HEK293 (cell line): ENCODE results near the gene TSPEAR.

ENCODE experiments used
- CTCF ChIA-PET: fragments of 350-600 bp; formaldehyde crosslinking; extraction: SDS; loops from one replicate; lab custom pipeline; 2021; ENCODE audit warnings: antibody characterized with exemption; lab: Yijun Ruan, JAX
- POLR2A ChIA-PET: fragments of 300-600 bp; formaldehyde crosslinking; extraction: SDS; loops from one replicate; lab custom pipeline; 2020; ENCODE audit warnings: antibody characterized with exemption, inconsistent platforms; lab: Yijun Ruan, JAX
- H3K27ac ChIP-seq: fragments of 200-500 bp; sonication (Bioruptor generic); 2 replicates; pipeline ENCODE4 v1.5.1; 2014; ENCODE audit warnings: low read depth, low read length, control low read depth, inconsistent platforms; ENCODE audit errors: extremely low read depth
- H3K36me3 ChIP-seq, 2 experiments: fragments of 200-500 bp in 1 of 2; sonication (Bioruptor generic) in 1 of 2; 1 replicate in 1 of 2; 2 replicates in 1 of 2; pipeline ENCODE4 v1.5.1; 2014 to 2017; ENCODE audit warnings: inconsistent platforms in 2 of 2, low read length in 2 of 2; ENCODE audit not compliant: control insufficient read depth in 2 of 2, insufficient read depth in 1 of 2
- H3K4me1 ChIP-seq: fragments of 200-500 bp; sonication (Bioruptor generic); 2 replicates; pipeline ENCODE4 v1.5.1; 2014; ENCODE audit warnings: mild to moderate bottlenecking, low read length, inconsistent platforms; ENCODE audit not compliant: control insufficient read depth, insufficient read depth
- H3K4me3 ChIP-seq: 2 replicates; pipeline ENCODE4 v1.5.1; 2011; ENCODE audit warnings: low read depth, mild to moderate bottlenecking, control low read depth, low read length, moderate library complexity
- H3K9me3 ChIP-seq: fragments of 200-500 bp; sonication (Bioruptor generic); 2 replicates; pipeline ENCODE4 v1.5.1; 2014; ENCODE audit warnings: low read depth, low read length, inconsistent platforms; ENCODE audit not compliant: control insufficient read depth, insufficient read depth
- EGR2 ChIP-seq: fragments of 450-650 bp; formaldehyde crosslinking; IDR thresholded peaks from 2 replicates; pipeline ENCODE4 v1.5.1; 2016; ENCODE audit warnings: low read depth, missing biosample characterization, missing genetic modification characterization
- KLF8 ChIP-seq: fragments of 450-650 bp; formaldehyde crosslinking; IDR thresholded peaks from 2 replicates; pipeline ENCODE4 v1.5.1; 2016; ENCODE audit warnings: missing biosample characterization, missing genetic modification characterization
- OSR2 ChIP-seq: fragments of 450-650 bp; formaldehyde crosslinking; IDR thresholded peaks from 2 replicates; pipeline ENCODE4 v1.5.1; 2016; ENCODE audit warnings: missing biosample characterization, missing genetic modification characterization
- REPIN1 ChIP-seq: fragments of 450-650 bp; formaldehyde crosslinking; IDR thresholded peaks from 2 replicates; pipeline ENCODE4 v1.5.1; 2017; ENCODE audit warnings: missing biosample characterization, missing genetic modification characterization, low read depth
- SP3 ChIP-seq: fragments of 450-650 bp; formaldehyde crosslinking; IDR thresholded peaks from 2 replicates; pipeline ENCODE4 v1.5.1; 2016; ENCODE audit warnings: missing biosample characterization, missing genetic modification characterization
- SP7 ChIP-seq: fragments of 450-650 bp; formaldehyde crosslinking; IDR thresholded peaks from 2 replicates; pipeline ENCODE4 v1.5.1; 2016; ENCODE audit warnings: missing biosample characterization, missing genetic modification characterization
- ZFP69B ChIP-seq: fragments of 450-650 bp; formaldehyde crosslinking; IDR thresholded peaks from 2 replicates; pipeline ENCODE4 v1.5.1; 2016; ENCODE audit warnings: missing biosample characterization, missing genetic modification characterization
- ZNF146 ChIP-seq: fragments of 450-650 bp; formaldehyde crosslinking; IDR thresholded peaks from 2 replicates; pipeline ENCODE4 v1.5.1; 2016; ENCODE audit warnings: missing biosample characterization, missing genetic modification characterization
- ZNF157 ChIP-seq: fragments of 450-650 bp; formaldehyde crosslinking; IDR thresholded peaks from 2 replicates; pipeline ENCODE4 v1.5.1; 2016; ENCODE audit warnings: missing biosample characterization, missing genetic modification characterization
- ZNF16 ChIP-seq: fragments of 450-650 bp; formaldehyde crosslinking; IDR thresholded peaks from 2 replicates; pipeline ENCODE4 v1.5.1; 2016; ENCODE audit warnings: low read depth, missing biosample characterization, missing genetic modification characterization
- ZNF324 ChIP-seq: fragments of 450-650 bp; formaldehyde crosslinking; IDR thresholded peaks from 2 replicates; pipeline ENCODE4 v1.5.1; 2016; ENCODE audit warnings: missing biosample characterization, missing genetic modification characterization
- ZNF350 ChIP-seq: fragments of 450-650 bp; formaldehyde crosslinking; IDR thresholded peaks from 2 replicates; pipeline ENCODE4 v1.5.0; 2017; ENCODE audit warnings: missing biosample characterization, mild to moderate bottlenecking, missing genetic modification characterization
- ZNF354C ChIP-seq: fragments of 450-650 bp; formaldehyde crosslinking; IDR thresholded peaks from 2 replicates; pipeline ENCODE4 v1.5.1; 2016; ENCODE audit warnings: missing biosample characterization, missing genetic modification characterization, low read depth, borderline replicate concordance
- ZNF501 ChIP-seq: fragments of 450-650 bp; formaldehyde crosslinking; IDR thresholded peaks from 2 replicates; pipeline ENCODE4 v1.5.1; 2016; ENCODE audit warnings: missing biosample characterization, missing genetic modification characterization
- ZNF529 ChIP-seq: fragments of 450-650 bp; formaldehyde crosslinking; IDR thresholded peaks from 2 replicates; pipeline ENCODE4 v1.5.1; 2017; ENCODE audit warnings: missing genetic modification characterization, missing biosample characterization; ENCODE audit not compliant: insufficient replicate concordance
- ZNF701 ChIP-seq: fragments of 450-650 bp; formaldehyde crosslinking; IDR thresholded peaks from 2 replicates; pipeline ENCODE4 v1.5.1; 2016; ENCODE audit warnings: missing biosample characterization, missing genetic modification characterization
- ZNF776 ChIP-seq: fragments of 450-650 bp; formaldehyde crosslinking; IDR thresholded peaks from 2 replicates; pipeline ENCODE4 v1.5.0; 2017; ENCODE audit warnings: missing biosample characterization, missing genetic modification characterization, borderline replicate concordance
- ZNF830 ChIP-seq: fragments of 450-650 bp; IDR thresholded peaks from 2 replicates; pipeline ENCODE4 v1.5.0; 2018; ENCODE audit warnings: missing biosample characterization, missing genetic modification characterization, low read depth, mild to moderate bottlenecking, moderate library complexity
- ZSCAN30 ChIP-seq: fragments of 450-650 bp; IDR thresholded peaks from 2 replicates; pipeline ENCODE4 v1.5.1; 2018; ENCODE audit warnings: missing biosample characterization, mild to moderate bottlenecking, missing genetic modification characterization, moderate library complexity
- TF ChIP-seq, protein P1 (sequence below): fragments of 450-650 bp; formaldehyde crosslinking; IDR thresholded peaks from 2 replicates; pipeline ENCODE4 v1.5.1; 2016; ENCODE audit warnings: missing biosample characterization, missing genetic modification characterization
- TF ChIP-seq, protein P2 (sequence below): fragments of 450-650 bp; formaldehyde crosslinking; conservative IDR thresholded peaks from 2 replicates; pipeline ENCODE4 v1.5.1; 2016; ENCODE audit warnings: low read depth, missing biosample characterization, missing genetic modification characterization
- TF ChIP-seq, protein P3 (sequence below): fragments of 450-650 bp; IDR thresholded peaks from 2 replicates; pipeline ENCODE4 v1.5.1; 2018; ENCODE audit warnings: missing biosample characterization, missing genetic modification characterization
- TF ChIP-seq, protein P4 (sequence below): fragments of 450-650 bp; formaldehyde crosslinking; optimal IDR thresholded peaks from 2 replicates; pipeline ENCODE3; 2016; ENCODE audit warnings: missing biosample characterization, mild to moderate bottlenecking, missing genetic modification characterization
- TF ChIP-seq, protein P5 (sequence below): fragments of 450-650 bp; formaldehyde crosslinking; IDR thresholded peaks from 2 replicates; pipeline ENCODE4 v1.5.1; 2017; ENCODE audit warnings: missing biosample characterization, mild to moderate bottlenecking, missing genetic modification characterization, moderate library complexity

TSPEAR gene

DNA sequence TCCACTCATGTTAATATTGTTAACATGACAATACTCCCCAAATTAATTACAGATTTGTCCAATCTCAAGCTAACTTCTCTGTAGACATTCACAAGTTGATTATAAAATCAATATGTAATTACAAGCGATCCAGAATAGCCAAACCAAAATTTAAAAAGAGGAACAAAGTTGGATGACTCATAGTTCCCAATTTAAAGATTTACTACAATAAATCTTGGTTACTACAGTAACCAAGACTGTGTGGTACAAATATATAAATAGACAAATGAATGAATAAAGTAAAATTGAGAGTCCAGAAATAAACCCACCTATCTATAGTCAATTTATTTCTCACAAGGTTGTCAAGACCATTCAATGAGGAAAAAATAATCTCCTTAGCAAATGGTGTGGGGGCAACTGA lies 145.0 kb downstream of the TSPEAR start:
- Histone ChIP-seq H3K4me1 (no peaks in the 10 kb centered on the region), H3K9me3 (no peaks in the 10 kb centered on the region), H3K36me3 (no peaks in the 10 kb centered on the region), H3K4me3 (no peak overlapping the region), H3K27ac (no peak overlapping the region)
- ChIA-PET CTCF (no interaction called here), POLR2A (no interaction called here)
- TF ChIP-seq SP7 (tag by site-specific recombination) (no peak), EGR2 (tag by site-specific recombination) (no peak), ZNF146 (tag by site-specific recombination) (no peak), REPIN1 (no peak), KLF8 (tag by site-specific recombination) (no peak), ZNF830 (no peak), ZNF16 (tag by site-specific recombination) (no peak), ZSCAN30 (tag by site-specific recombination) (no peak), ZNF529 (tag by site-specific recombination) (no peak), ZNF354C (tag by site-specific recombination) (no peak), ZNF324 (no peak), ZNF776 (no peak), ZFP69B (tag by site-specific recombination) (no peak), ZNF157 (tag by site-specific recombination) (no peak), ZNF701 (tag by site-specific recombination) (no peak)
- TF ChIP-seq, protein P1, sequence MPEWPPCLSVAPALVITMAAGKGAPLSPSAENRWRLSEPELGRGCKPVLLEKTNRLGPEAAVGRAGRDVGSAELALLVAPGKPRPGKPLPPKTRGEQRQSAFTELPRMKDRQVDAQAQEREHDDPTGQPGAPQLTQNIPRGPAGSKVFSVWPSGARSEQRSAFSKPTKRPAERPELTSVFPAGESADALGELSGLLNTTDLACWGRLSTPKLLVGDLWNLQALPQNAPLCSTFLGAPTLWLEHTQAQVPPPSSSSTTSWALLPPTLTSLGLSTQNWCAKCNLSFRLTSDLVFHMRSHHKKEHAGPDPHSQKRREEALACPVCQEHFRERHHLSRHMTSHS = no peak
- TF ChIP-seq, protein P2, sequence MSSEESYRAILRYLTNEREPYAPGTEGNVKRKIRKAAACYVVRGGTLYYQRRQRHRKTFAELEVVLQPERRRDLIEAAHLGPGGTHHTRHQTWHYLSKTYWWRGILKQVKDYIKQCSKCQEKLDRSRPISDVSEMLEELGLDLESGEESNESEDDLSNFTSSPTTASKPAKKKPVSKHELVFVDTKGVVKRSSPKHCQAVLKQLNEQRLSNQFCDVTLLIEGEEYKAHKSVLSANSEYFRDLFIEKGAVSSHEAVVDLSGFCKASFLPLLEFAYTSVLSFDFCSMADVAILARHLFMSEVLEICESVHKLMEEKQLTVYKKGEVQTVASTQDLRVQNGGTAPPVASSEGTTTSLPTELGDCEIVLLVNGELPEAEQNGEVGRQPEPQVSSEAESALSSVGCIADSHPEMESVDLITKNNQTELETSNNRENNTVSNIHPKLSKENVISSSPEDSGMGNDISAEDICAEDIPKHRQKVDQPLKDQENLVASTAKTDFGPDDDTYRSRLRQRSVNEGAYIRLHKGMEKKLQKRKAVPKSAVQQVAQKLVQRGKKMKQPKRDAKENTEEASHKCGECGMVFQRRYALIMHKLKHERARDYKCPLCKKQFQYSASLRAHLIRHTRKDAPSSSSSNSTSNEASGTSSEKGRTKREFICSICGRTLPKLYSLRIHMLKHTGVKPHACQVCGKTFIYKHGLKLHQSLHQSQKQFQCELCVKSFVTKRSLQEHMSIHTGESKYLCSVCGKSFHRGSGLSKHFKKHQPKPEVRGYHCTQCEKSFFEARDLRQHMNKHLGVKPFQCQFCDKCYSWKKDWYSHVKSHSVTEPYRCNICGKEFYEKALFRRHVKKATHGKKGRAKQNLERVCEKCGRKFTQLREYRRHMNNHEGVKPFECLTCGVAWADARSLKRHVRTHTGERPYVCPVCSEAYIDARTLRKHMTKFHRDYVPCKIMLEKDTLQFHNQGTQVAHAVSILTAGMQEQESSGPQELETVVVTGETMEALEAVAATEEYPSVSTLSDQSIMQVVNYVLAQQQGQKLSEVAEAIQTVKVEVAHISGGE (tag by site-specific recombination) = no peak
- TF ChIP-seq, protein P3, sequence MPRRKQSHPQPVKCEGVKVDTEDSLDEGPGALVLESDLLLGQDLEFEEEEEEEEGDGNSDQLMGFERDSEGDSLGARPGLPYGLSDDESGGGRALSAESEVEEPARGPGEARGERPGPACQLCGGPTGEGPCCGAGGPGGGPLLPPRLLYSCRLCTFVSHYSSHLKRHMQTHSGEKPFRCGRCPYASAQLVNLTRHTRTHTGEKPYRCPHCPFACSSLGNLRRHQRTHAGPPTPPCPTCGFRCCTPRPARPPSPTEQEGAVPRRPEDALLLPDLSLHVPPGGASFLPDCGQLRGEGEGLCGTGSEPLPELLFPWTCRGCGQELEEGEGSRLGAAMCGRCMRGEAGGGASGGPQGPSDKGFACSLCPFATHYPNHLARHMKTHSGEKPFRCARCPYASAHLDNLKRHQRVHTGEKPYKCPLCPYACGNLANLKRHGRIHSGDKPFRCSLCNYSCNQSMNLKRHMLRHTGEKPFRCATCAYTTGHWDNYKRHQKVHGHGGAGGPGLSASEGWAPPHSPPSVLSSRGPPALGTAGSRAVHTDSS (tag by site-specific recombination) = no peak
- TF ChIP-seq, protein P4, sequence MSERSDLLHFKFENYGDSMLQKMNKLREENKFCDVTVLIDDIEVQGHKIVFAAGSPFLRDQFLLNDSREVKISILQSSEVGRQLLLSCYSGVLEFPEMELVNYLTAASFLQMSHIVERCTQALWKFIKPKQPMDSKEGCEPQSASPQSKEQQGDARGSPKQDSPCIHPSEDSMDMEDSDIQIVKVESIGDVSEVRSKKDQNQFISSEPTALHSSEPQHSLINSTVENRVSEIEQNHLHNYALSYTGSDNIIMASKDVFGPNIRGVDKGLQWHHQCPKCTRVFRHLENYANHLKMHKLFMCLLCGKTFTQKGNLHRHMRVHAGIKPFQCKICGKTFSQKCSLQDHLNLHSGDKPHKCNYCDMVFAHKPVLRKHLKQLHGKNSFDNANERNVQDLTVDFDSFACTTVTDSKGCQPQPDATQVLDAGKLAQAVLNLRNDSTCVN = no peak

DNA sequence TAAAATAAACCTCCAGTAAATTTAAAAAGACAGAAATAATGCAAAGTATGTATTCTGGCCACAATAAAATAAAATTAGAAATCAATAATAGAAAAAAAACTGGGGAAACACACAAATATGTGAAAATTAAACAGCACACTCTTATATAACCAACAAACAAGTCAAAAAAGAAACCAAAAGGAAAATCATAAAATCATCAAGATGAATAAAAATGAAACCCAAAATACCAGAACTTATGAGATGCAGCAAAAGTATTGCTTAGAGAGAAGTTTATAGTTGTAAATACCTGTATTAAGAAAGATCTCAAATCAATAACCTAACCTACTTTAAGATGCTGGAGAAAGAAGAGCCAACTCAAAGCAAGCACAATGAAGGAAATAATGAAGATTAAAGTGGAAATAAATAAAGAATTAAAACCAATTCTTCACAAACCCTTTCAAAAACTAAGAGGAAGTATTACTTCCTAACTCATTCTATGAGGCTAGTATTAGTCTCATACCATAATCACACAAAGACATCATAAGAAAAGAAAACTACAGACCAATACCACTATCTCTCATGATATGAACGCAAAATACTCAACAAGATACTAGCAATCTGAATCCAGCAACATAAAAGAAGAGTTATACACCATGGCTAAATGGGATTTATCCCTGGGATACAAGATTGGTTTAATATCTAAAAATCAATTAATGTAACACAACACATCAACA lies 146.3 kb downstream of the TSPEAR start:
- H3K36me3 ChIP-seq = no peaks in the 10 kb centered on the region
- H3K4me1 ChIP-seq = no peaks in the 10 kb centered on the region
- no peak overlapping the region for H3K27ac ChIP-seq
- no peaks in the 10 kb centered on the region for H3K9me3 ChIP-seq
- CTCF ChIA-PET = no interaction called here
- POLR2A ChIA-PET = no interaction called here
- H3K4me3 ChIP-seq = no peak overlapping the region
- TF ChIP-seq OSR2 (tag by site-specific recombination) = no peak
- TF ChIP-seq, protein P4 = no peak
- no peak for TF ChIP-seq ZNF350 (tag by site-specific recombination)
- no peak for TF ChIP-seq ZNF501
- TF ChIP-seq SP3 (tag by site-specific recombination) = no peak
- TF ChIP-seq, protein P5, sequence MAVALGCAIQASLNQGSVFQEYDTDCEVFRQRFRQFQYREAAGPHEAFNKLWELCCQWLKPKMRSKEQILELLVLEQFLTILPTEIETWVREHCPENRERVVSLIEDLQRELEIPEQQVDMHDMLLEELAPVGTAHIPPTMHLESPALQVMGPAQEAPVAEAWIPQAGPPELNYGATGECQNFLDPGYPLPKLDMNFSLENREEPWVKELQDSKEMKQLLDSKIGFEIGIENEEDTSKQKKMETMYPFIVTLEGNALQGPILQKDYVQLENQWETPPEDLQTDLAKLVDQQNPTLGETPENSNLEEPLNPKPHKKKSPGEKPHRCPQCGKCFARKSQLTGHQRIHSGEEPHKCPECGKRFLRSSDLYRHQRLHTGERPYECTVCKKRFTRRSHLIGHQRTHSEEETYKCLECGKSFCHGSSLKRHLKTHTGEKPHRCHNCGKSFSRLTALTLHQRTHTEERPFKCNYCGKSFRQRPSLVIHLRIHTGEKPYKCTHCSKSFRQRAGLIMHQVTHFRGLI = no peak
